HG02943 (cell line): ENCODE results near the gene C1orf56.

Experiments
- ATAC-seq: cut with Tn5 transposase; IDR thresholded peaks from one replicate; pipeline ENCODE4 v1.9.1; 2021; ENCODE audit warnings: mild to moderate bottlenecking, low read depth, moderate library complexity; ENCODE audit not compliant: unreplicated experiment

C1orf56 gene

DNA sequence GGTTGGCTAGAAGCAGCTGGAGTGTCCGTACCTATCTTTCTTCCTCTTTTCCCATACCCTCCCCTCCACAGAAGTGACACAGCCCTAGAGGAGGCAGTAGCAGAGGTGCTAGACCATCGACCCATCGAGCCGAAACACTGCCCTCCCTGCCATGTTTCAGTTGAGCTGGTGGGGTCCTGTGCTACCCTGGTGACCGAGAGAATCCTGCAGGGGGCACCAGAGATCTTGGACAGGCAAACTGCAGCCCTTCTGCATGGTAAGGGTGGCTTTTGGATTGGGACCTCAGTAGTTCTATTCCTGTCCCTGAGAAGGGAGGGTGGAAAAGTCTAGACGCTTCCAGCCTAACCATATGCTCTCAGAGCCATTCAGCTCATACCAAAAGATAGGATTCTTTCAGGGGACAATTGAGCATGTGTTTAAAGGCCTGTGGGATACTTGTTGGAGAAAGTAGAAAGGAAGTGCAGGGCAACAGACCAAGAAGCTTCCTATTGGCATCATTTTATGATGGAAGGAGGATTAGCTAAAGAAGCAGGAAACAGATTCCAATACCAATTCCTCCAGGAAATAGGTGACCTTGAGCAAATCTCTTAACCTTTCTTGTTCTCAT is 22.9 kb upstream of the C1orf56 start:
- no peak for ATAC-seq

DNA sequence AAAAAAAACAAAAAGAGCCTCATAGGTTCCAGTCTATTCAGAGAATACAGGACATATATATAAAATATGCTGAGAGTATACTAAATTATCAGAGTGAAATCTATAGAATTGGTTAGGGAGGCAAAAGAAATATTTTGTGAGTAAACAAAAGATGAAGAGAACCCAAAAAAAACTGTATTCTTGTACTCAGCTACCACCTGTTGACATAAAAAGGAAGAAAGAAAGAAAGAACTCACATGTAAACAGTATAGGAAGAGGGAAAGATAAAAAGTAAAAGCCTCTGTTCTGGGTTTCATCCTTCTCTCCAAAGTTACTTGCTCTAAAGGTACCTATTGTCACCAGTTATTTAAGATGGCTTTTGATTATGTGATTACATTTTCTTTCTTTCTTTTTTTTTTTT is 21.1 kb upstream of the C1orf56 start:
- no peak for ATAC-seq

DNA sequence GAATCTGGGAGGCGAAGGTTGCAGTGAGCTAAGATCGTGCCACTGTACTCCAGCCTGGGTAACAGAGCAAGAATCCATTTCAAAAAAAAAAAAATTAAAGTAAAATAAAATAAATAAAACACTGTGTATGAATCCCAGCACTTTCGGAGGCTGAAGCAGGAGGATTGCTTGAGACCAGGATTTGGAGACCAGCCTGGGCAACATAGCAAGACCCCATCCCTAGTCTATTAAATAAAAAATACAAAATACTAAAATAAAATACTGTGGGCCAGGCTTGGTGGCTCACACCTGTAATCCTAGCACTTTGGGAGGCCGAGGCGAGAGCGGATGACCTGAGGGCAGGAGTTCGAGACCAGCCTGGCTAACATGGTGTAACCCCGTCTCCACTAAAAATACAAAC is 15.4 kb upstream of the C1orf56 start:
- ATAC-seq: no peak

DNA sequence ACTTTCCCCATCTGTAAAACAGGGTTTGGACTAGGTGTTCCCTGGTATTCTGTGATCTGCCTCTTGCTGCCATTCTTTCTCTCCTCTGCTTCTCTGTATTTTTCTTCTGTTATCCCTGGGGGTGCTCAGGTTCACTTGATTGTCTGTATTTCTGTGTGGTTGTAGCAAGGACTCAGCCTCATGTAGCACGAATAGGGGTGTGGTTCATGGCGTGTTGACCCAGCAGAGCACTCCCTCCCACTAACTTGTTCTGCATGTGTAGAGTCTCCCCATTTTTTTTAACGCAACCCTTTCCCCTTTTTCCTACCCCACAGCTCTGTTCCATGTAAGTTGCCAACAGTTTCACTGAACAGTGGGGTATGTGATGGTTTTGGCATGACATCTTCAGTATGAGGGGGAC is 12.4 kb upstream of the C1orf56 start:
- ATAC-seq: no peak

DNA sequence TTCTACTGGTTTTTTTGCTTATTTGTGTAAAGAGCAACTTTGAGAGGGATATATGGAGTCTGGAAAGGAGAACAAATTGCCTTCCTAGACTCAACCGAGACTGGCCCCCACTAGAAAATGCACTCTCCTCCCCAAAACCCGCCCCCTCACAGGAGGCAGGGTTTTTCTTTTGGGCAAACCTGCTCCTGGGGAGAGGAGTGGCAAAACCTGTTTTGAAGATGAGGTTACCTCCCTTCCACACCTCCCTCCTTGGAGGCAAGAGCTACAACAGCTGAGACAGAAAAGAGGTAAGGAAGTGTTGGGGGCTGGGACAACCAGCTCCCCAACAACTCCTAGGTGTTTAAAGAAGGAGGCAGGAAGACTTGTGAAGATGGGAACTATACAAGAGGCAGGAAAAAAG is 11.2 kb upstream of the C1orf56 start, which contains the start of gene BNIPL:
TSS of gene BNIPL (plus strand) at position 231 of the 400 bp plus-strand sequence. CDS start at position 371, 140 bp downstream.
- no peak for ATAC-seq

DNA sequence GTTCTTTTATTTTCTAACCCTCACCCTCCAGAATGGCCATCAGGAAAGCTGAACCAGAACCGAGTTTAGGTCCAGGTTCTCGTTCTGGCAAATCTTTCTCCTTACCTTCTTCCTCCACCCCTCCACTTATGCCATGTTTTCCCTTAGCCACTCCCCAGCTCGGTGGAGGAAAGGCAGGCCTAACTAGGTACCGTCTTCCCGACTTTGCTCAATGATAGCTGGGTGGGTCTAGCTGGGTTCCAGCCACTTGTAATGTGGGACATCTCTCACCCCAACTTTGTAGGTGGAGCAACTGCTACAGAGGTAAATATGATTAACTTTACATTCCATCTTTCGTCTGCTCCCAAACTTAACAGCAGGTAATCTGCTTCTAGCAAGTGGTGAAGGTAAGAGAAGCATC is 10.5 kb upstream of the C1orf56 start:
- no peak for ATAC-seq

DNA sequence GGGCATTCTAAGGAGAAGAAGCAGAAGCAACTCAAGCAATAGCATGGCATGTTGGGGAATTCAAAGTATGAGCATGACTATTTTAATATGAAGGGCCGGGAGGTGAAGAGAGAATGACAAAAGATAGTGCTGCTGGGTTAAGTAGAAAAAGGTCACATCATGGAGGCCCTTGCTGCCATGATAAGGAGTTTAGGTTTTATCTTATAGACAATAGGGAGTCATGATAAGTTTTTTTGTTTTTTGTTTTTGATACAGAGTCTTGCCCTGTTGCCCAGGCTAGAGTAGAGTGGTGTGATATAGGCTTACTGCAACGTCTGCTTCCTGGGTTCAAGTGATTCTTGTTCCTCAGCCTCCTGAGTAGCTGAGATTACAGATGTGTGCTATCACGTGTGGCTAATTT is 8.0 kb upstream of the C1orf56 start:
- ATAC-seq: no peak

DNA sequence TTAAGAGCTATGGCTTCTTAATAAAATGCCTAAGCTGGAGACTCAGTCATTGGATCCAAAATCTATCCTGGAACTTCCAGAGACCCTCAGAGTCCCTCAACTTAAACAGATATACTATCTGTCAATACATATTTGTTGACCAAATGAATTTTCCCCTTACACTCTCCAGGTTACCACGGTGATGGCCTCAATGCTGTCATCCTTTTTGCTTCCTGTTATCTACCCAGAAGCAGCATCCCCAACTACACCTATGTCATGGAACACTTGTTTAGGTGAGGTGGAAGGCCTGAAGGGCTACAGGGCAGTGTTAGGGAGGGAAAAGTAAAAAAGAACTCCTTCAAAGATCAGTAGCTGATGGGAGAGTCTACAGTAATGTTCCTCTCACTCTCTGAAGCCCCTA is 4.4 kb upstream of the C1orf56 start:
- ATAC-seq: no peak

DNA sequence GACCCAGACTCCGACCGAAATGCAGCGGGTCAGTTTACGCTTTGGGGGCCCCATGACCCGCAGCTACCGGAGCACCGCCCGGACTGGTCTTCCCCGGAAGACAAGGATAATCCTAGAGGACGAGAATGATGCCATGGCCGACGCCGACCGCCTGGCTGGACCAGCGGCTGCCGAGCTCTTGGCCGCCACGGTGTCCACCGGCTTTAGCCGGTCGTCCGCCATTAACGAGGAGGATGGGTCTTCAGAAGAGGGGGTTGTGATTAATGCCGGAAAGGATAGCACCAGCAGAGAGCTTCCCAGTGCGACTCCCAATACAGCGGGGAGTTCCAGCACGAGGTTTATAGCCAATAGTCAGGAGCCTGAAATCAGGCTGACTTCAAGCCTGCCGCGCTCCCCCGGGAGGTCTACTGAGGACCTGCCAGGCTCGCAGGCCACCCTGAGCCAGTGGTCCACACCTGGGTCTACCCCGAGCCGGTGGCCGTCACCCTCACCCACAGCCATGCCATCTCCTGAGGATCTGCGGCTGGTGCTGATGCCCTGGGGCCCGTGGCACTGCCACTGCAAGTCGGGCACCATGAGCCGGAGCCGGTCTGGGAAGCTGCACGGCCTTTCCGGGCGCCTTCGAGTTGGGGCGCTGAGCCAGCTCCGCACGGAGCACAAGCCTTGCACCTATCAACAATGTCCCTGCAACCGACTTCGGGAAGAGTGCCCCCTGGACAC is 534 bp downstream of the C1orf56 start:
- ATAC-seq: no peak

DNA sequence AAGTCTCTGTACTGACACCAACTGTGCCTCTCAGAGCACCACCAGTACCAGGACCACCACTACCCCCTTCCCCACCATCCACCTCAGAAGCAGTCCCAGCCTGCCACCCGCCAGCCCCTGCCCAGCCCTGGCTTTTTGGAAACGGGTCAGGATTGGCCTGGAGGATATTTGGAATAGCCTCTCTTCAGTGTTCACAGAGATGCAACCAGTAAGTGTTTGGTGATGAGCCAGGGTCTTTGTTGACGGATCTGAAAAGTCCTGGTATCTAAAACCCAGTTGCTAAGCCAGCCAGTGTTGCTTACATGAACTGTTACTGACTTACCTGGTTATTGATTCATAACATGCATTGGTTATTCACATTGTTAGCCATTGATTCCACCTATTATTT is 1.1 kb downstream of the C1orf56 start:
- ATAC-seq: no peak

DNA sequence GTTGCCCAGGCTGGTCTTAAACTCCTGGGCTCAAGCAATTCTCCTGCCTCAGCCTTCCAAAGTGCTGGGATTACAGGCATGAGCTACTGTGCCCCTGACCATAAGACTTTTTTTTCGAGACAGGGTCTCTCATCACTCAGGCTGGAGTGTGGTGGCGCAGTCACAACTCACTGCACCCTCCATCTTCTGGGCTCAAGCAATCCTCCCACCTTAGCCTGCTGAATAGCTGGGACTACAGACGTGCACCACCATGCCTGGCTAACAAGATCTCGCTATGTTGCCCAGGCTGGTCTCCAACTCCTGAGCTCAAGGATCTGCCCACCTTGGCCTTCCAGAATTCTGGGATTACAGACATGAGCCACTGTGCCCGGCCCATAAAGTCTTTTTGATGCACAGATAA is 1.9 kb downstream of the C1orf56 start:
- ATAC-seq: no peak

DNA sequence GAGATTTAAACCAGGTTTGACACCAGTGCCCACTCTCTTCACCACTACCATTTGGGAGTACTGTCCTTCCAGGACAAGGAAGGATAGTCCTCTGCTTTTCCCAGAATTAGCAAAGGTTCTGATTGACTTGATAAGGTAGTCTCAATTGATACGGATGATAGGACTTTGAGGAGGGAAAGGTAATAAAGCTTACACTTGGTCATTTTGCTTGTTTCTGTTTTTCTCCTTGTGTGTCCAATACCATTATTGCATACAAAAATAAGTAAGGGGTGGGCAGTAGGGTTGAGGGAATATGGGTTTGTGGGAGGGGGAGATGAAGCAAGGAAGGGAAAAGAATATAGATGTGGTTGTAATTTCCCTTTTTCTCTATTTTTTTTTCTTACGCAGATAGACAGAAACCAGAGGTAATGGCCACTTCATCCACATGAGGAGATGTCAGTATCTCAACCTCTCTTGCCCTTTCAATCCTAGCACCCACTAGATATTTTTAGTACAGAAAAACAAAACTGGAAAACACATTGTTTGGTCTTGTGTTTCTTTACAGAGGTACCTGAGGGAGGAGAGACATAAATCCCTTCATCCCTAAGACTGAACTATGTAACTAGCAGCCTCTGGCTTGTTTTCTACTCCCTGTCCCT is 2.6 kb downstream of the C1orf56 start:
- no peak for ATAC-seq

DNA sequence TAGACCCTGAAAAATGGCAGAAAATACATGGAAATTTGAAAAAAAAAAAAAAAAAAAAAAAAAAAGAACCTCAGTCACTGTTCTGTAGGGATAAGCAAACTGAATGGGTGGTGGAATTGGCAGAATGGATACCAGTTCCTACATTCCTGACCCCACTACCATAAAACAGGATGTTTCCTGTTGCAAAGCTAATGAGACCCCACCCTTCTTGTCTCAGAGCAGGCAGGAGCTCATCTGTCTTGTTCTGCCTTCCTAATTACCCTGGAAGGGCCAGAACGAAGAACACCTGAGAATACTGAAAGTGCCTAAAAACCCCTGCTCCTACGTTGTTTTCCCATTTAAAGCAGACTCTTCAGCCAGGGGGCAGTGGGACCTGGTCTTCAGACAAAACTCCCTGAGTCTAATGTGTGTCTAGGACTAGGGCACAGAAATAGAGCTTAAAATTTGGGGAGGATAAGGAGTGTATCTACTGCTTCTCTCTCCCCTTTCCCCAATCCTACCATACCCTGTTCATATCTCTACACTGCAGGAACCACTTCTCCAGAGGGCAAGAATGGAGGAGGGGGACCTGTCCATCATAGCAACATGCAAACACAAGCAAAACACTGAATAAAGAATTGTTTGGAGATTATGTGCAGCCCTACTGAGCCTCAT is 3.9 kb downstream of the C1orf56 start:
- no peak for ATAC-seq

DNA sequence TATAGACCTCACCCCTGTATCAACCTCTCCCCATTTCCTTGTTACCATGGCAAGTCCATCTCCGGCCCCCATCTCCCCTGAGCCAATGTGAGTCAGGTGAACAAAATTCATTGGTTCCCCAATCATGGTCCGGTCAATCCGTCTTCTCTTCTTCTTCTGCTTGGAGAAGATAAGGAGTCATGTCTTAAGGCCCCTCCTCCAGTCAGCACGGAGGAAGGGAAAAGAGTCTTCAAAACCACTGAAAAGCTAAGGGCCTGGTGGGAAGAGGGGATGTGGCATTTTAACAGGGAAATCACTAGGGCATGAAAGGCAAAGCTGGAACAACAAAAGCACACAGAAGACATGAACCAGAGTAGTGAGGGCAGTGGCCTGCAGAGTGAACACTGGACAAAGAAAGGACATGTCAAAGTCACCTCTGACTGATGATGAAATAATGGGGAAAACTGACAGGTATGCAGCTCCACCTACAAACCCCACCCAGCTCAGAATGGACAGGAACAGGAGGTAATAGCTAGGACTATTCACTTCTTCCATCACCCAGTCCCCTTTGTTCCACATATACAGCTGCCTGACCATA is 7.5 kb downstream of the C1orf56 start:
- ATAC-seq: no peak

DNA sequence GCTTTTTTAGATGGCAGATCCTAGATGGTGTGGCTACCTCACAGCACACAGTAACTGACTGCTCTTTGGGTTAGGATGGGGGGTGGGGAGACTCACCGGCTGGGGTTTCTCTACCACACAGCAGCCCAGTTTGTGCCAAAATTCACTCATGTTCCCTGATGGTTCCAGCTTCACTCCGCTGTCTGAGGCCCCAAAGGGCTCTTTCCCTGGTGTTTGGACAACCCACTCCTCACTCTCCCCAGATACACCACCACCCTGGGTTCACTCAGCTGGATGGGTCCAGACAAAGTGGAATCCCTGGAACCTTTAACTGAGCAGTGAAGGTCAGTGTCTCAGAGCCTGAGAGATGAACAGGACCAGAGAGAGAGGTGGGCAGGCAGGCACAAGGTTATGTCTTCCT is 8.0 kb downstream of the C1orf56 start:
- ATAC-seq: no peak

DNA sequence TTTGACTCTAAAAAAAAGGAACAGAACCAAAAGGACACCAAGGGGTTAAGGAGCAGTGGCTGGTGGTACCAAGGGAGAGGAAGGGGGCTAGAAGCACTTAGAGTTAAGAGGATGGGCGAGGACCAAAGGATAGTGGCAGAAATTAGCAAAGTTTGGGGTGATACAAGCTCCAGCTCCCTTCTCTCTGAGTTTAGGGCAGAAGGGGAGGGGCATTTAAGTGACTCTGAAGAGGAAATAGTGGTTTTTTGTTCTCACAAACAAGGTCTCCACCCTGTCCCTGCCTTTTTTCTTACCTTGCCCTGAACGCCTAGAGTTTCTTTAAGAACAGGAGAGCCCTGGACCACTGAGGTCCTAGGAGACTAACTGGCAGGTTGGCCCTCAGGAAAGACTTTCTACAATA is 8.6 kb downstream of the C1orf56 start:
- ATAC-seq: no peak

DNA sequence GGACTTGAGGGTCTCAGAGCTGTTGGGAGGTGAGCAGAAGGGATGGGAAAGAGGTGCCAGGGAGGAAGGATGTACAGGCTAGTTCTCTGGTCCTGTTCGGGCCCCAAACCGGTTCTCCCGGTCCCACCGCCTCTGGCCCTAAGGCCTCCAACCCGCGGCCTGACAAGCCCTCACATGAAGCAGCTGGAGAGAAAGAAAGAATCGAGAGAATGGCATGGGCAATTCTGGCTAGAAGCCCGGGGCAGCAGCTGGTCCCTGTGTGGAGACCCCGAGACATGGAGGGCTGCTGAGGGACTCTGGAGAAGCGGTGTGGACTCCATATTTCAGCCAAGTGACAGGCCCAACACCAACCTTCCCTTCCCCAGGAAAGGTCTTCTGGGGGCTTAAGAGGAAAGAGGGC is 11.1 kb downstream of the C1orf56 start:
- no peak for ATAC-seq

DNA sequence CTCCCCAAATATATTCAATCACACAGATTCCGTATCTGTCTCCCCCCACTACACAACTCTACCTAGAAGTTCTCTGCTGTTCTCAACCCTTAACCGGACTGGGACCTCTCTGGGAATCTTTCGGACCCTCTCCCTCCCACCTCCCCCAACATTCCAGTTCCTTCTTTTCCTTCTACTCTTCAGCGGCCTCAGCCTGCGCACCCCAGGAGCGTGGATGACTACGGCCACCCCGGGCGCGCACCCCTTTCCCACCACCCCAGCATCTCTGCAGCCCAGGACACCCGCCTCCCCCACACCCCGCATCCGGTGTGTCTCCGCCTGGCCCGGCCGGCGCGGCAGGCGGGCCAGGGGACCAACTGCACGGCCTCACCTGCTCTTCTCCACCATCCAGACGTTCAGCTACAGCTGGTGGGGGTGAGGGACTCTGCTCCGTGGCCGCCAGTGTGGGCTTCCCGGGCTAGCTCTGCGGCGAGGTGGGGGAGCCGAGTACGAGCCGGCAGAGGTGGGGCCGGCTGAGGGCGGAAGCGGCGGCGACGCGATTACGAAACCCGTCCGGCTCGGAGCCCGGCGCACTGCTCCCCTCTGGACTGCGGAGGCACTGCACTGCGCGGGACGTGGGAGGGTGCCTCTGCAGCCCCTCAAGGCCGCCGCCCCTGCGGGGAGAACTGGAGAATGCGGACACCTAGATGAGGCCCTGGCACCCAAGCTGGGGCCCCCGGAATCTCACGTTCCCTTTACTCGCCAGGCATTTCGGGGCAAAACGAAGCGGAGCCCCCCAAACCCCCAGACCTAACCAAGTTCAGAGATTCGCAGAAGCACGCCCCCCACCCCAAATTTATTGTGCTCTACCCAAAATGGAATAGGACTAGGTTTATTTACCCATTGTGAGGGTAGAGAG is 11.8 kb downstream of the C1orf56 start, which contains the start of gene CDC42SE1:
TSS of gene CDC42SE1 (minus strand) at position 514 of the 898 bp plus-strand sequence. CDS start 3,892 bp downstream, outside the sequence.
- ATAC-seq: peak; percentile 69

DNA sequence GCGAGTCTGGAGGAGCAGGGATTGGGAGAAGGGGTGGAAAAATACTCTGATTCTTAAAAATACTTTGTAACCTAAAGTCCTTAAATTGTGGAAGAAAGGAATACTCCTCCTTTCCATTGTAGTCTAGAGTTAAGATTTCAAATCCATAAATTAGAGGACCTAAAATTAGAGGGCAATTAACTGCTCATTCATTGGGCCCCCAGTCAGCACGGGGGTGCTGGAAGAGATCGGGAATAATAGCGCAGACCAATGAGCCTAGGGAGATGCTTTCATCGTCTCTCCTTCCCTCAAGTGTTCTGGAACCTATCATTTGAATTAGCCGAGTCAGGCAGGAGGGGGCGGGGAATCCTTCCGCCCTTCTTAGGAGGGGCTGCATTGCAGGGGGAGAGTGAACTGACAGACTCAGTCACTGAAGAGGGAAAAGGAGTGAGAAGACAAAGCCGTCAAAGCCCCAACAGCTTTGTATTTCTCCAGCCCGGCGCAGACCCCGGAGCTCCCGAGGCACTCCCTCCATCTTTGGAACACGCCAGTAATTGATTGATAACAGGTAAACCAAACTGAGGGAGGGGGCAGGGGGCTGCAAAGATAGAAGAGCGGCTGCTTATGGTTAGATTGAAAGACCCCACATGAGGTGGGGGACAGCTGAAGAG is 12.6 kb downstream of the C1orf56 start, which contains the start of gene MLLT11:
TSS of gene MLLT11 (plus strand) at position 391 of the 650 bp plus-strand sequence. CDS start 6,828 bp downstream, outside the sequence.
- no peak for ATAC-seq
